GM18507 (cell line): Measurements from ENCODE around the gene TMEM198.

ENCODE experiments used
- DNase-seq: peaks from one replicate; pipeline ENCODE4 v3.0.0; 2011; ENCODE audit warnings: low read depth; ENCODE audit not compliant: insufficient read length; ENCODE audit errors: extremely low spot score
- FAIRE-seq: peaks from 2 replicates; lab custom pipeline; 2011; peaks lifted over from hg19 to GRCh38; lab: Jason Lieb, UNC

The TMEM198 gene

GRCh38 chr2:219523031-219523671 lies 20.7 kb upstream of the TMEM198 start:
- FAIRE-seq, result no peak
- no peak for DNase-seq

- FAIRE-seq (no peak), DNase-seq (no peak)
Measured at GRCh38 chr2:219524817-219525216, 19.0 kb upstream of the TMEM198 start.

DNA sequence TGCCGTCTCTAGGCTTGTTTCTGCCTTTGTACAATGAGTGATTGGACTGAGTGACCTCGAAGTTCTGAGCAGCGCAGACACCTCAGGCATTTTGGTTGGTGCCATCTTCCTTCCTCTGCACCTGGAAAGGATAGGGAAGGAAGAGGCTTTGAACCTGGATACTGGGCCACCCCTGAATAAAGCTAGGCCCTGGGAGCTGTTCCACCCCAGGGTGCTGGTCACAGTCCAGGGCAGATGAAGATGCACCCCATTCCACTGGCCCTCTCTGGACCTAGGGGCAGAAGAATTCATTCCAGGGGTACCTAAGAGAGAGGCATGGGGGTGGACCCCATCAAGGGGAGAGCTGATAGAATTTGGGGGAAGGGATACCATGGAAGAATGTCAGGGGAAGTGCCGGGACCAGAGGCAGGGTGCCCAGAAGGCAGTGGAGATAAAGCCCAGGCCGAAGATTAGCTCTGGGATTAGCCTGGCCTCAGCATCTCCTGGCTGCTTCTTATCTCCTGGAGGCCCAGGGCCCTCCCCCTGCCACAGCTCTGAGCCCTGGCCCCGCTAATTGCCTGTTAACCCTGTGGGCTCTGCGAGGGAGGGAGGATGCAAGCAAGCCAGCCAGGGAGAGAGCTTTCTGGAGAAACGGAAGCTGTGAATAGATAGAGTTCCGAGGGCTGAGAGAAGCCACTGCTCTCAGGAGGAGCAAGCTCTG lies 18.1 kb upstream of the TMEM198 start:
- no peak for FAIRE-seq

GRCh38 chr2:219526320-219527075 lies 17.3 kb upstream of the TMEM198 start:
- FAIRE-seq (no peak), DNase-seq (no peak)

More for the DNA sequence above, 18.1 kb upstream of the TMEM198 start:
- DNase-seq, result no peak

DNA sequence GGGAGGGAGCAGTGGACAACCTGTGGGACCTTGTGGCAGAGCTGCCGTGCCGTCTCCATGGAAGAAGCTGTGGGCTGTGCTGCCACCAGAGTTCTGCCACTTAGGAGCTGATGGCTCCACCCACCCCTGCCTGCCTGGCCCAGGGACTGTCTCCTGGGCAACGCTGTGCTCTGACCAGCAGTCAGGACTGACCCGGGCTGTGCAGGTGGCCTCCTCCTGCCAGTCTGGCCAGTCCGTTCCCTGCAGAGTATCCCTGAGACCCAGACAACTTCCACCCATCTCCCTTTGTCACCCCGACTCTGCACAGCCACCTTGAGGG lies 16.8 kb upstream of the TMEM198 start:
- no peak for DNase-seq
- no peak for FAIRE-seq

- no peak for DNase-seq
- no peak for FAIRE-seq
Measured at GRCh38 chr2:219527472-219527871, 16.4 kb upstream of the TMEM198 start.

- peak; percentile 78 for FAIRE-seq
- DNase-seq, result peak; percentile 84
Measured at GRCh38 chr2:219530048-219530963, 13.5 kb upstream of the TMEM198 start.

DNA sequence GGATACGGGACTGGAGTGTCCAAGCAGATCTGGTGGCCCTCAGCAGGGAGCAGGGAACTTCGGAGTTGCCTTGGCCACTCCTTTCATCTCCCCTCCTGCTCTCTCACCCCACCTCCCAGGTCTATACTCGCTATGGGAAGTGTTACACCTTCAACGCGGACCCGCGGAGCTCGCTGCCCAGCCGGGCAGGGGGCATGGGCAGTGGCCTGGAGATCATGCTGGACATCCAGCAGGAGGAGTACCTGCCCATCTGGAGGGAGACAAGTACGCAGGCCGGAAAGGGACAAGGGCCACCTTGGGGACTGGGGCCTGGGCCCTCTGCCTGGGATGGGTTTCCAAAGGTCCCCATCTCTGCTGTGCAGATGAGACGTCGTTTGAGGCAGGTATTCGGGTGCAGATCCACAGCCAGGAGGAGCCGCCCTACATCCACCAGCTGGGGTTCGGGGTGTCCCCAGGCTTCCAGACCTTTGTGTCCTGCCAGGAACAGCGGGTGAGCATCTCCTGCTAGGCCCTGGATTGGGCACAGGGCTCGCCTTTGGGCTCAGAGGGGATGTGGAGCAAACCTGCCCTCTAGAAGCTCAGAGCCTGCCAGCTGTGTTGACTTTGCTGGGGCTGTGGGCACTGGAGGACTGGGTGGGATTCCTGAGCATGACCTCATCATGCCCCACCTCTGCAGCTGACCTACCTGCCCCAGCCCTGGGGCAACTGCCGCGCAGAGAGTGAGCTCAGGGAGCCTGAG lies 12.0 kb upstream of the TMEM198 start:
- FAIRE-seq (no peak), DNase-seq (no peak)

- FAIRE-seq, result no peak
- DNase-seq, result no peak
Measured at GRCh38 chr2:219532378-219532649, 11.5 kb upstream of the TMEM198 start.

- no peak for FAIRE-seq
- no peak for DNase-seq
Measured at GRCh38 chr2:219533930-219534661, 9.7 kb upstream of the TMEM198 start.

GRCh38 chr2:219536425-219536824 lies 7.4 kb upstream of the TMEM198 start:
- DNase-seq (no peak), FAIRE-seq (no peak)

DNA sequence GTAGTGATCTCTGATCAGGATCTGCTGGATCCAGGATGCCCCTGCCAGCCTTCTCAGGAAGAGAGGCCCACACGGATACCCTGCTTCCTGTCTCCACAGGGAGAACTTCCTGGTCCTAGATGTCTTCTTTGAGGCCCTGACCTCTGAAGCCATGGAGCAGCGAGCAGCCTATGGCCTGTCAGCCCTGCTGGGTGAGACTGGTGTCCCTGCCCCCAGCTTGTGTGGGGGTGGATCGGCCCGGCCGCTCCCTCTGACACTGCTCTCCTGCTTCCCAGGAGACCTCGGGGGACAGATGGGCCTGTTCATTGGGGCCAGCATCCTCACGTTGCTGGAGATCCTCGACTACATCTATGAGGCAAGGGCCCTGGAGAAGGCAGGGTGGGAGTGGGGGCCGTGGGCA lies 6.9 kb upstream of the TMEM198 start:
- DNase-seq (no peak), FAIRE-seq (no peak)

GRCh38 chr2:219537657-219538488 lies 6.0 kb upstream of the TMEM198 start:
- FAIRE-seq (no peak), DNase-seq (no peak)

DNA sequence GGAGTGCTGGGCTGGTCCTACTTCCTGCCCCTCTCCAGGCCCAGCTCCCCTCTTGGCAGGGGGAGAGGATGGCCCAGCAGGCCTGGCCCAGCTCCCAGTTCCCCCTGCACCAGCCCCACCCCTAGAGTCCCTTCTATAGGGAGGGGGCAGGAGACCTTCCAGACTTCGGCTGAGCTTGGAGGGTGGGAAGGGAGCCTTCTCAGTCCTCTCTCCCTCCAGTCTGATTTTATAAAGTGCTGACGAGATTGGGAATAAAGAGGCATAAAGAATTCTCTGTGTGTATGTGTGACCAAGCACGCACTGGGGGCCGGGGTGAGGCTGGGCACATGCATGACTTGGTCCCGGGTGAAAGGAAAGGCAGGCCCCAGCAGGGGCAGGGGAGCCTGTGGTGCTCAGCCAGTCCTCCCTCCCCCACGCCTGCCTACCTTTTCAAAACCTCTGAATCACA lies 5.3 kb upstream of the TMEM198 start:
- no peak for DNase-seq
- FAIRE-seq, result no peak

DNA sequence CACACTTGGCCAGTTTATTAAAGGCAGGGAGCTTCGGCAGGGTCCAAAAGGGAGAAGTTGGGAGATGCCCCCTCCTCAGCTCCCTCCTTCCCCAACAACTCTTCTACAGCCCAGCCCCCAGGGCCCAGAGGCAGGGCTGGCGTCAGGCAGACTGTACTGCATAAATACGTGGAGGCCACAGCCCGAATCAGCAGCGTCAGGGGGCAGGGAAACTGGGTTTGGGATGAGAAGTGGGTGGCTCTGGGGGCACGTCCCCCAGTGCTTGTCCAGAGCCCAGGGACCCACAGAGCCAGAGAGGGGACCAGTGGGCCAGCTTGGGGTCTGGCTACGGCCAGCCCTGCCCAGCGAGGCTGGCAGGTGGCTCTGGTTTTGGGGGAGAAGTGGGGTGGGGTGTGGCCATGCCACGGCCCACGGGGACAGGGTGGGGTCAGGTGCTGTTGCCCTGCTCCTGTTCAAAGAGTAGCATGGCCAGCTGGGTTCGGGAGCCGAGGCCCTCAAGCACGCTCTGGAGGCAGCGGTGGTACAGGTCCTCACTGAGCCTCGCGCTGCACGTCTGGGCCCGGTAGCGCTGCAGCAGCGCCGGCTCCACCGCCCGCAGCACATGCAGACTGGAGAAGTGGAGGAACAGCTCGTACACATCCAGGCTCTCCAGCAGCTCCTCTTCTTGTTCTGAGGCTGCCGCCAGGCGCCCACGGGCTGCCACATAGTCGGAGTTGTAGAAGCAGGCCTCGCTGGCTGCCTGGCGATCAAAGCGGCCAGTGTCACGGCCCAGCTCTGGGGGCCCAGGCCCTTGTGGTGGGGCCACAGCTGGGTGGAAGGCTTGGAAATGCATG lies 4.7 kb upstream of the TMEM198 start:
- FAIRE-seq (no peak), DNase-seq (no peak)

- no peak for DNase-seq
- no peak for FAIRE-seq
Measured at GRCh38 chr2:219539926-219540678, 3.7 kb upstream of the TMEM198 start.
